HS-27A (cell line): ENCODE data around the gene ARHGAP24.
"Not testable (repeated sequence)": the region's sequence is repeated elsewhere in the genome, so short reads cannot be mapped to it uniquely, and the experiment has no call there.

ENCODE experiments used
- DNase-seq: peaks from one replicate; pipeline ENCODE4 v3.0.0-alpha.2; 2012; ENCODE audit warnings: low read depth, missing footprints

The ARHGAP24 gene

GRCh38 chr4:85656759-85657505, 182.0 kb downstream of the ARHGAP24 start:
- DNase-seq, result no peak

- no peak for DNase-seq
Measured at GRCh38 chr4:85658766-85659439, 184.0 kb downstream of the ARHGAP24 start.

DNA sequence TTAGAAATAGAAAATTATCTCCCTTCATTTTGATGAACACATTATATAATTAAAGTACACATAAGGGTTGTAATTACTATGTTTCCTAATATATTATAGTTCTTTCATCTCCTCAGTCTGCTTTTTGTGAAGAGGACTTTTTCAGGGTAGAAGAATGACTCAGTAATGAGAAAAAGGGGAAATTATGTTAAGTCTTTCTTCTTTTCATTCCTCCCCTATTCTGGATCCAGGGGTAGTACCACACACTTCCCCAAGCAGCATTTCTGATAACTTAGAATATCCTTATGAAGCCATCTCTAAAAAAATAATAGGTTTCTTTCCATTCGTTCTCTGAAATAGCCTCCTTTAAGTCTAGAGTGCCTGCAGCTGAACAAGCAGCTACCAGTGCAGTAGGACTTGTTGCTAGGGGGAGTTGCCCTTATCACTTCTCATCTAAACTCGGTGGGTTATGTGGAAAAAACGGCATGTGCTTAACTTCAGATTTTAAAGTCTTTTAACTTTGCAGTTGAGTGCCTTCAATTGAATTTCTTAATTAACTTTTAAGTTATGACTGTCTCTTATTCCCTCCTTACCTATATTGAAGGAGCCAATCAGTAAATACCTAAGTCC, 184.8 kb downstream of the ARHGAP24 start:
- DNase-seq, result no peak

DNA sequence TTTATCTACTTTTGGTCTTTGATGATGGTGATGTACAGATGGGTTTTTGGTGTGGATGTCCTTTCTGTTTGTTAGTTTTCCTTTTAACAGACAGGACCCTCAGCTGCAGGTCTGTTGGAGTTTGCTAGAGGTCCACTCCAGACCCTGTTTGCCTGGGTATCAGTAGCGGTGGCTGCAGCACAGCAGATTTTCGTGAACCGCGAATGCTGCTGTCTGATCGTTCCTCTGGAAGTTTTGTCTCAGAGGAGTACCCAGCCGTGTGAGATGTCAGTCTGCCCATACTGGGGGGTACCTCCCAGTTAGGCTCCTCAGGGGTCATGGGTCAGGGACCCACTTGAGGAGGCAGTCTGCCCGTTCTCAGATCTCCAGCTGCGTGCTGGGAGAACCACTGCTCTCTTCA, 191.7 kb downstream of the ARHGAP24 start:
- DNase-seq, result not testable (repeated sequence)

DNA sequence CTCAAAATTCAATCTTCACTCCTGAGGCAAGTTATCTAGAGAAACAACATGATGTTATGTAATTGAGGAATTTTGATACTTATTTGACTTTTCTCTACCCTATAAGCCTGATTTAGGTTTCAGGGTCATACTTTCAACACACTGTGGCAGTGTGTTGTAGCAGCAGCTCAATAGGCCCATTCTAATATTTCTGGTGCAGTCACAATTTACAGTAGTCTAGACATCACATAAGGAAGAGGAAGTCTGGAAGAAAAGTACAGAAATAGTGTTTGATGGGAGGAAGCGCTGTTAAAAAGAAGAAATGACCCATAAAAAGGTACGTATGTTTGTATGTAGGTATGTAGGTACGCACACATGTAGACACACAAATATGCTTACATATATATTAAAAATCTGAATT, 194.3 kb downstream of the ARHGAP24 start:
- DNase-seq, result no peak

- DNase-seq, result no peak
Measured at GRCh38 chr4:85669992-85670548, 195.1 kb downstream of the ARHGAP24 start.

GRCh38 chr4:85671120-85671519, 196.2 kb downstream of the ARHGAP24 start:
- DNase-seq, result no peak

DNA sequence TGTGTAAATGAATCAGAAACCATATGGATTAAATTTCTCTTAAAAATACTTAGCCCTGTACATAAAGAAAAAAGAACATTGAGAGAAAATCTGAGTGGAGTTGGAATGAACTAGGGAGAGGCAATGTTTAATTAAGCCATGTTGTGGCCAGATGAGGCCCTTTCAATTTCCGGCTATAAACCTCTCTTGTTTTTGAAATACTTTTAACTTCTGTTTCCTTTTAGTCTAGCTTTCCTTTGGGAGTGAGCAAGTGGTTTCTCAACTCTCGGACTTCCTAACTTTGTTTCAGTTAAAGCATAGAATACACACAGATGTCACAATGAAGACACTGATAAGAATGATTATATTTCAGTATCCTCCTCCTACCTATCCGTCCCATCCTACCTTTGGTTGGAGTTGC, 197.2 kb downstream of the ARHGAP24 start:
- no peak for DNase-seq

DNA sequence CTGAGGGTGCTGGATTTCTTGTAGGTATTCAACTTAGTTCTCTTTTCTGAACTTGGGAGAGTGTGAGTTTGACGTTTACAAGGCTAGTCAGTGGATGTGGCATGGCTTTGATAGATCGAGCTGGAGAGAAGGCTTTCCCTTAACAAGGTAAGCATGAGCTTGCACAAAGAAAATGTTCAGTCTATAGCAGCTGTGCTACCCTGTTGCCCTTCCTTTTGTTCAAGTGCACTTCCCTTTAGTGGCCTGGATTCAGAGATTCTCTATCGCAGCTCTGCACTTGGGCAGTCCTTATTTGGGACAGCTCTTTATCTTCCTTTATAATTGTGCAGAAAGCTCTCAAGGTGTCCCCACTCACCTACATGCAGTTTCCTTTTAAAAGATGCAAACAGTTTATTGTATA, 198.0 kb downstream of the ARHGAP24 start:
- no peak for DNase-seq

- no peak for DNase-seq
Measured at GRCh38 chr4:85673540-85673939, 198.6 kb downstream of the ARHGAP24 start.

GRCh38 chr4:85675076-85676049, 200.4 kb downstream of the ARHGAP24 start:
- no peak for DNase-seq

- no peak for DNase-seq
Measured at GRCh38 chr4:85676050-85676425, 201.1 kb downstream of the ARHGAP24 start.

- no peak for DNase-seq
Measured at GRCh38 chr4:85676850-85677590, 202.1 kb downstream of the ARHGAP24 start.

- DNase-seq, result peak; percentile 24
Measured at GRCh38 chr4:85681221-85681657, 206.3 kb downstream of the ARHGAP24 start.

- no peak for DNase-seq
Measured at GRCh38 chr4:85681921-85682320, 207.0 kb downstream of the ARHGAP24 start.

DNA sequence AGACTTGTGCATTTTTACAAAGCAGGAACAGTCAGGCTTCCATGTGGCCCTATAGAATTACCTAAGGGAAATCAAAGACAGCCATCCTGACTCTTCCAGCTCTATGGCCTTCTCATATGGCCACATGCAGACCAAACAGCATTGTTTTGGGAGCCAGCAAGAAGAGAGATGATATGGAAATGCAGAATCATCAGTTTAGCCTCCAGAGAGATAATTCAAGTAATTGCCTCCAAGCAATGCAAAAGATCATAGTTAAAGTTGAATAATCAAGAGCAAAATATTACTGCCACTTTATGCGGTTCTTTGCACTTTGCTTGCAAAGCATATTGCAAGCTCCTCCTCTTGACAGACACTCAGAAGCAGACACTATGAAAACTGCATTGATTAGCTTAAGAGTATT, 207.4 kb downstream of the ARHGAP24 start:
- no peak for DNase-seq

- no peak for DNase-seq
Measured at GRCh38 chr4:85684676-85685075, 209.7 kb downstream of the ARHGAP24 start.

DNA sequence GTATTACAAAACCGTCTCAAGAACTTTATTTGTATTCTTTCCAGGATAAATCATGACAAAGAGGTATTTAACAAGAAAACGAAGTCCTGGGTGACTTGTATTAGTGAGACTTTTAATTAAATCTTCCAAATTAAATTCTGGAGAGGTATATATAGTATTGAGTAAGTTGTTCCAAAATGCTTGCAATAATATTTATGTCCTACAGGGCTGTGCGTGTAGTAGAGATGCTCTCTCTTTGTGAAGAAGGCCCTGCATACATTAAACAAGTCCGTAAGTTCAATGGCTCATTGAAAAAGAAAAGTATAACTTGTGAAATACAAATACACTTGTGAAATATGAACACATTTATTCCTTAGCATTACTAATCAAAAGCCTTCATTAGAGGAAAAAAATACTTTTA, 211.4 kb downstream of the ARHGAP24 start:
- no peak for DNase-seq

DNA sequence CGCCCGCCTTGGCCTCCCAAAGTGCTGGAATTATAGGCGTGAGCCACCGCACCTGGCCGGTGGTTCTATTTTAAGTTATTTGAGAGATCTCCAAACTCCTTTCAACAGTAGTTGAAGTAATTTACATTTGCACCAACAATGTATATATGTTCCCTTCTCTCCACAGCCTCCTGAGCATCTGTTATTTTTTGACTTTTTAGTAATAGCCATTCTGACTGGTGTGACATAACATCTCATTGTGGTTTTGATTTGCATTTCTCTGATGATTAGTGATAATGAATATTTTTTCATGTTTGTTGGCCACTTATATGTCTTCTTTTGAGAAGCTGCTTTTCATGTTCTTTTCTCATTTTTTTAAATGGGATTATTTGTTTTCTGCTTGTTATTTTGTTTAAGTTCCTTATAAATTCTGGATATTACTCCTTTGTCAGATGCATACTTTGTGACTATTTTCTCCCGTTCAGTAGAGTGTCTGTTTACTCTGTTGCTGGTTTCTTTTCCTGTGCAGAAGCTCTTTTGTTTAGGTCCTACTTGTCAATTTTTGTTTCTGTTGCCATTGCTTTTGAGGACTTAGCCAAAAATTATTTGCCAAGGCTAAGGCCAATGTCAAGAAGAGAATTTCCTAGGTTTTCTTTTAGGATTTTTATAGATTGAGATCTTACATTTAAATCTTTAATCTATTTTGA, 213.2 kb downstream of the ARHGAP24 start:
- no peak for DNase-seq

DNA sequence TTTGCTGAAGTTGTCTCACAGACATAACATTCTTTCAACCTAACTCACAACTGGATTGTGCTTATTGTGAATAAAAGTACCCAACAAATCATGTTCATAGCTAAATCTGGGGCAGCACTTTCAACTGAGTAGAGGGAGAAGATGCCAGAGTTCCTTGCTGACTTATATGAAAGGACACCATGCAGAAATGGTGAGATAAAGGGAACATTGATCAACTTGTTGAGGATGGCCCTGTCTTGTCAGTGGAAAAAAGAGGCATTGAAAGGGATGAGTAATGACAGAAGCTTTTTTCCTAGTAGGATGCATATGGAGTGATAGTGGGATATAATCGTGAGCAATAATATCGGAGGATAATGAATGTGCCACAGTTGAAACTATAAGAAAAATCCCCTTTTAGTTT, 221.7 kb downstream of the ARHGAP24 start:
- no peak for DNase-seq
